PFSK-1 (cell line): ENCODE measurements around the gene CELF1.

Source experiments
- FOXP2 ChIP-seq: optimal IDR thresholded peaks from 2 replicates; pipeline ENCODE3; 2011; ENCODE audit warnings: borderline replicate concordance, control low read depth, inconsistent platforms; ENCODE audit not compliant: insufficient read depth; ENCODE audit errors: extremely low read length, extremely low read depth
- POLR2AphosphoS5 ChIP-seq: IDR thresholded peaks from 2 replicates; pipeline ENCODE4 v1.6.1; 2012; ENCODE audit warnings: low read depth, mild to moderate bottlenecking, control low read depth, low read length, moderate library complexity
- SIN3A ChIP-seq: IDR thresholded peaks from 2 replicates; pipeline ENCODE4 v1.6.1; 2012; ENCODE audit warnings: mild to moderate bottlenecking, low read length, moderate library complexity, borderline replicate concordance; ENCODE audit not compliant: insufficient read depth
- TAF1 ChIP-seq: IDR thresholded peaks from 2 replicates; pipeline ENCODE4 v1.6.1; 2012; ENCODE audit warnings: low read length, control low read depth, borderline replicate concordance; ENCODE audit not compliant: insufficient read depth
- TF ChIP-seq, protein P1 (sequence below), 2 experiments: IDR thresholded peaks; 2 replicates each; pipeline versions ENCODE4 v1.6.1 to v1.8.0; 2011 to 2012; ENCODE audit warnings: low read depth in 2 of 2, low read length in 2 of 2, control low read depth in 1 of 2, inconsistent platforms in 1 of 2, mild to moderate bottlenecking in 1 of 2, moderate library complexity in 1 of 2; ENCODE audit not compliant: insufficient read depth in 1 of 2

CELF1 gene

DNA sequence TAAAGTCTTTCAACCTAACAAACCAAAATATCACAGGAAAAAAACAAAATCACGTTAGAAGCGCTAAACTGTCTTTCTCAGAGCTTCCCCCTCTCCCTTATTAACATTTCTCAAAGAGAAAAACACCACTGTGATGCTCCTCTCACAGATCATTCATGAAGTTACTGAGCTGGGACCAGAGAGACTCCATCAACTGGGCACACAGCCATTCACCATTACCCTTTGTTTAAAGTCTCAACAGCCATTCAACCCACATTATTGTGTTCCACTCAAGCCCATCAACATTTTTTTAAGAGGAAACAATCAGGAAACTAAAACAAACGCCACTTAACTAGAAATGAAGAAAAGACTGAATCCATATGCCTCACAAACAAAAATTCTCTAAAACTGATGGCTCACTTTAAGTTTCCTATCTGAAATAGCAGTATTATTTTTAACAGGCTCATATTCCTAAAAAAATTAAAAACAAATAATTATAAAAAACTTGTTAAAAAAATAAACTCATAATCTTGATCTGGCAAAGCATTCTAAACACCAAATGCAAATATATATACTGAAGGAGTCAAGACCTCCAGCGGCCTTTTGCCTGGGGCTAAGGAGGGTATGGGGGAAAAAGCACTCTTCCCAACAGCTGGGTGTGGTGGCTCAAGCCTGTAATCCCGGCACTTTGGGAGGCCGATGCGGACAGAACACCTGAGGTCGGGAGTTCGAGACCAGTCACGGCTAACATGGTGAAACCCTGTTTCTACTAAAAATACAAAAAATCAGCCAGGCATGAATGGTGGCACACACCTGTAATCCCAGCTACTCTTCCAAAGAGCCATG is 14.0 kb downstream of the CELF1 start:
- TF ChIP-seq POLR2AphosphoS5, result no peak
- TF ChIP-seq SIN3A, result no peak
- TF ChIP-seq, protein P1, sequence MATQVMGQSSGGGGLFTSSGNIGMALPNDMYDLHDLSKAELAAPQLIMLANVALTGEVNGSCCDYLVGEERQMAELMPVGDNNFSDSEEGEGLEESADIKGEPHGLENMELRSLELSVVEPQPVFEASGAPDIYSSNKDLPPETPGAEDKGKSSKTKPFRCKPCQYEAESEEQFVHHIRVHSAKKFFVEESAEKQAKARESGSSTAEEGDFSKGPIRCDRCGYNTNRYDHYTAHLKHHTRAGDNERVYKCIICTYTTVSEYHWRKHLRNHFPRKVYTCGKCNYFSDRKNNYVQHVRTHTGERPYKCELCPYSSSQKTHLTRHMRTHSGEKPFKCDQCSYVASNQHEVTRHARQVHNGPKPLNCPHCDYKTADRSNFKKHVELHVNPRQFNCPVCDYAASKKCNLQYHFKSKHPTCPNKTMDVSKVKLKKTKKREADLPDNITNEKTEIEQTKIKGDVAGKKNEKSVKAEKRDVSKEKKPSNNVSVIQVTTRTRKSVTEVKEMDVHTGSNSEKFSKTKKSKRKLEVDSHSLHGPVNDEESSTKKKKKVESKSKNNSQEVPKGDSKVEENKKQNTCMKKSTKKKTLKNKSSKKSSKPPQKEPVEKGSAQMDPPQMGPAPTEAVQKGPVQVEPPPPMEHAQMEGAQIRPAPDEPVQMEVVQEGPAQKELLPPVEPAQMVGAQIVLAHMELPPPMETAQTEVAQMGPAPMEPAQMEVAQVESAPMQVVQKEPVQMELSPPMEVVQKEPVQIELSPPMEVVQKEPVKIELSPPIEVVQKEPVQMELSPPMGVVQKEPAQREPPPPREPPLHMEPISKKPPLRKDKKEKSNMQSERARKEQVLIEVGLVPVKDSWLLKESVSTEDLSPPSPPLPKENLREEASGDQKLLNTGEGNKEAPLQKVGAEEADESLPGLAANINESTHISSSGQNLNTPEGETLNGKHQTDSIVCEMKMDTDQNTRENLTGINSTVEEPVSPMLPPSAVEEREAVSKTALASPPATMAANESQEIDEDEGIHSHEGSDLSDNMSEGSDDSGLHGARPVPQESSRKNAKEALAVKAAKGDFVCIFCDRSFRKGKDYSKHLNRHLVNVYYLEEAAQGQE (IDR thresholded peaks at IDR 0.05; ENCODE audit: insufficient read depth in 1 of 2, low read depth in 2 of 2, low read length in 2 of 2), result no peak
- TF ChIP-seq TAF1, result no peak

DNA sequence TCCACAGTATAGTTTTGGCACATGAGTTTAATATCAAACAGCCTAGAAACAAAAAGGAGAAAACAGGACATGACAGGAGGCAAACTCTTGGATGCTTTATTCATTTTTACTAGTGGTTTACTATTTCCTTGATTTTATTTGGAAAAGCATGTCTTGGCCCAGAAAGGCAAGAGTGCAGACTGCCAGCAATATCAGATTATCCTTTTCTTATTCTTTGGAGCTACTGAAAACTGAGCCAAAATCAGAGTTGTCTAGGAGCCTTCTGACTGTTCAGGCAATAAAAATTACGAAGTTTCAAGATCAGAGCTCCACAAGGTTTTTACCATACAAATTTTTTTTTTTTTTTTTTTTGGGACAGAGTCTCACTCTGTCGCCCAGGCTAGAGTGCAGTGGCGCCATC is 16.0 kb downstream of the CELF1 start:
- TF ChIP-seq SIN3A, result no peak
- TF ChIP-seq POLR2AphosphoS5, result no peak
- no peak for TF ChIP-seq TAF1
- TF ChIP-seq, protein P1 (IDR thresholded peaks at IDR 0.05; ENCODE audit: insufficient read depth in 1 of 2, low read depth in 2 of 2, low read length in 2 of 2), result no peak
- no peak for TF ChIP-seq FOXP2

DNA sequence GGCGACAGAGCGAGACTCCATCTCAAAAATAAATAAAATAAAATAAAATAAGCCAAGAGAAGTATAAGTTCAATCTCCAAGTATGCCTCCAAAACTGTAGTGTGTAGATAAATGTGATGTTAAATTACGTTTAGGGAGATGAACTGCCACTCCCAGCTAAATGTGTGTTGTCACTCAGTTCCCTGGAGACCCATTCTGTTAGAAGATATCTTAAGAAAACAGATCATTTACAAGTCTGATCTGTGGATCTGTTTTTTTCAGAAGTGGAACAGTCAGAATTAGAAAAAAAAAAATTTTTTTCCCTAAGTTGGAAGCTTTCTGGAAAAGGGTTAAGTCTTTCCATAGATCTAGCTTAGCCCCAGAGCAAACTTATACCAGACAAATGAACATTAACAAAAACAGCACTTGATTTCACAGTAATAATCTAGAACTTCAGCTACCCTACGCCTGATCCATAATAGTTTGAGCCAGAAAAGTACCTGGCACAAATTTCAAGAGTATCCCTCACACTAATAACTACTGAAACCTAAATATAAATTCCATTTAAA is 18.2 kb downstream of the CELF1 start:
- TF ChIP-seq FOXP2 (no peak), TAF1 (no peak), SIN3A (no peak), POLR2AphosphoS5 (no peak)
- TF ChIP-seq, protein P1 (IDR thresholded peaks at IDR 0.05; ENCODE audit: insufficient read depth in 1 of 2, low read depth in 2 of 2, low read length in 2 of 2), result no peak

DNA sequence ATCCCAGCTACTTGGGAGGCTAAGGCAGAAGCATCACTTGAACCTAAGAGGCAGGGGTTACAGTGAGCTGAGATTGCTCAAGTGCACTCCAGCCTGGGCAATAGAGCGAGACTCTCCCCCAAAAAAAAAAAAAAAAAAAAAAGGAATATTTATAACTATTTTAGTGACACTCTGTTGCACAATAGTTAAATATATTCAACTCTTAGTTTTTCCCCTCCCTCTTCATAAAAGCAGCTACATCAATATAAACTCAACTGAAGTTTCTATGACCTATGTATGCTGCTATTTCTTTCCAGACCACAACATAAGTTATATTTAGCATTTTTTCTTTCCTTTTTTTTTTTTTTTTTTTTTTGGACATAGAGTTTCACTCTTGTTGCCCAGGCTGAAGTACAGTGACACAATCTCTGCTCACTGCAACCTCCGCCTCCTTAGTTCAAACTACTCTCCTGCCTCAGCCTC is 19.2 kb downstream of the CELF1 start:
- TF ChIP-seq TAF1 (no peak), SIN3A (no peak), FOXP2 (no peak), POLR2AphosphoS5 (no peak)
- TF ChIP-seq, protein P1 (IDR thresholded peaks at IDR 0.05; ENCODE audit: insufficient read depth in 1 of 2, low read depth in 2 of 2, low read length in 2 of 2), result no peak
